Right lobe of liver (tissue), 4 donors: ENCODE data around the gene FBLN2.

ENCODE experiments used
- CTCF ChIP-seq, 4 donors: fragments of 200-600 bp in 3 of 4; fragments of 450-650 bp in 1 of 4; IDR thresholded peaks; one replicate each; pipeline versions ENCODE4 v1.5.1 to v1.8.0; 2016 to 2022; ENCODE audit warnings: antibody characterized with exemption in 4 of 4, mild to moderate bottlenecking in 2 of 4
- POLR2A ChIP-seq: fragments of 450-650 bp; IDR thresholded peaks from one replicate; pipeline ENCODE4 v1.6.1; 2017; ENCODE audit warnings: antibody characterized with exemption, mild to moderate bottlenecking
- donor health status: DM: no; HTN: no; CAD: no.
- donor health status: DM: no; HTN: no; CAD: no.
- donor health status: DM: no; HTN: yes; CAD: no.

GRCh38 chr3:13626915-13627460 is 78.1 kb downstream of the FBLN2 start:
- TF ChIP-seq CTCF (IDR thresholded peaks at IDR 0.05) (no peak), POLR2A (no peak)
